NCI-H2107 treated with DMSO at 0.1 percent for 48 hours (cell line): ENCODE data around the gene NOP14.
A peak's percentile ranks its signal among the peaks of the same experiment; 100 is the strongest.
"Not testable (repeated sequence)": the region's sequence is repeated elsewhere in the genome, so short reads cannot be mapped to it uniquely, and the experiment has no call there.

Experiments used
- DNase-seq: peaks from one replicate; lab custom pipeline; 2025; ENCODE audit not compliant: unreplicated experiment; lab: John Stamatoyannopoulos, UW

Gene NOP14

DNA sequence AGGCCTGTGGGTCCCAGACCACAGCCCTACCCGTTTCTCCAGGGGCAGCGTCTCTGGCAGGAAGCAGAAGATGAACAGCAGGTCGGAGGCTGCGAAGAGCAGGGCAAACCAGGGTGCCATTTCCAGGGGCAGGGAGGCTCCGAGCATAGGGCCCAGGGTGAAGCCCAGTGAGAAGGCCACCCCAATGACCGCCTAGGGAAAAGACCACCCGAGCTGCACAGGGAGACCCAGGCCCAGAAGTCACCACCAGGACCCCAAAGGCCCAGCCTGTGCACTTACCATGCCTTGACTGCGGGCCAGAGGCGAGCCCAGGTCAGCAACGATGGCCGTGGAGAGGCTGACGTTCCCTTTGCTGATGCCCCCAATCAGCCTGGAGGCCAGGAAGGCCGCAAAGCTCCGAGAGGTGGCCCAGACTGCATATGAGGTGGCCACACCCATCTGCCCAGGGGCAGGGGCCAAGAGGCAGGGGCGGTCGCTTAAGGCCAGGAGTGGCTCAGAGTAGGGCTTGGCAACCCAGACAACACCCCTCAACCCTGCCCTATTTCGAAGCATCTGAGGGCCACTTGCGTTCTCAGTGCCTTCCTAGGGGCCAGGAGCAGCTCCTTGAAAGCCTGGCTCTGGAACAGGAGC lies 30.8 kb downstream of the NOP14 start:
- no peak for DNase-seq

DNA sequence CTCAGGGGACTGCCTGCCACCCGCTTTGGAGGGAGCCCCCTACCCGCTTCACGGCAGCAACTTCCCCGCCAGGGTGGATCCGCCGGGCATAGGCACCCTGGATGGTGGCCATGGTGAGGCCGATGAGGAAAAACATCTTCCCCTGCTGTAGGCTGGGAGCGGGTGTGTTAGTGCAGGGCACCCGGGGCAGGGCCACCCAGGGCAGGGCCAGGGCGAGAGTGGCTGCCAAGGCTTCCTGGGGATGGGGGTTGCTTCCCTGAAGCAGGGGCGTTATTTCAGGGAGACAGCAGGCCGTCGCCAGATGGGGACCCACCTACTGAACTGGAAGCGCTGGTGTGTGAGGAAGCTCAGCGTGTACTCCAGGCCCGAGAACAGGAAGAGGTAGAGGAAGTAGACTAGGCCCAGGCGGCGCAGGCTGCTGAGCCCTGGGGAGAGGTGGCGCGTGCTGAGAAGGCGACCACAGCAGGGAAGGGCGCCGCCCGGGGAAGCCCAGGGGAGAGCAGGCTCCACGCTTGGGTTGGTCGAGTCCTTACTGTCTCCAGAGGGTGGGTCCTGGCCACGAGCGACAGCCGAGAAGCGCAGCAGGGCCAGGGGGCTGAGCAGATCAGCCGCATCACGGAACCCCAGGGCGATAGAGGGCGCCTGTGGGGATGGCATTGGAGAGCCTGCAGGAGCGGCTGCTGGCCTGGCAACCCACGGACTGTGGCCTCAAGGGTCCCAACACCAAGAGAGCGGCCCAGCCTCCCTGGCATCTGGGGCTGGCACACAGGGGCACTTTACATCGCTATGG lies 31.5 kb downstream of the NOP14 start:
- DNase-seq, result no peak

- peak; percentile 48 for DNase-seq
Observed at GRCh38 chr4:2930758-2931511, 32.3 kb downstream of the NOP14 start.

- DNase-seq, result peak; percentile 48
Observed at GRCh38 chr4:2930135-2930757, 33.0 kb downstream of the NOP14 start.

GRCh38 chr4:2929469-2929868 lies 33.7 kb downstream of the NOP14 start:
- DNase-seq, result no peak

DNA sequence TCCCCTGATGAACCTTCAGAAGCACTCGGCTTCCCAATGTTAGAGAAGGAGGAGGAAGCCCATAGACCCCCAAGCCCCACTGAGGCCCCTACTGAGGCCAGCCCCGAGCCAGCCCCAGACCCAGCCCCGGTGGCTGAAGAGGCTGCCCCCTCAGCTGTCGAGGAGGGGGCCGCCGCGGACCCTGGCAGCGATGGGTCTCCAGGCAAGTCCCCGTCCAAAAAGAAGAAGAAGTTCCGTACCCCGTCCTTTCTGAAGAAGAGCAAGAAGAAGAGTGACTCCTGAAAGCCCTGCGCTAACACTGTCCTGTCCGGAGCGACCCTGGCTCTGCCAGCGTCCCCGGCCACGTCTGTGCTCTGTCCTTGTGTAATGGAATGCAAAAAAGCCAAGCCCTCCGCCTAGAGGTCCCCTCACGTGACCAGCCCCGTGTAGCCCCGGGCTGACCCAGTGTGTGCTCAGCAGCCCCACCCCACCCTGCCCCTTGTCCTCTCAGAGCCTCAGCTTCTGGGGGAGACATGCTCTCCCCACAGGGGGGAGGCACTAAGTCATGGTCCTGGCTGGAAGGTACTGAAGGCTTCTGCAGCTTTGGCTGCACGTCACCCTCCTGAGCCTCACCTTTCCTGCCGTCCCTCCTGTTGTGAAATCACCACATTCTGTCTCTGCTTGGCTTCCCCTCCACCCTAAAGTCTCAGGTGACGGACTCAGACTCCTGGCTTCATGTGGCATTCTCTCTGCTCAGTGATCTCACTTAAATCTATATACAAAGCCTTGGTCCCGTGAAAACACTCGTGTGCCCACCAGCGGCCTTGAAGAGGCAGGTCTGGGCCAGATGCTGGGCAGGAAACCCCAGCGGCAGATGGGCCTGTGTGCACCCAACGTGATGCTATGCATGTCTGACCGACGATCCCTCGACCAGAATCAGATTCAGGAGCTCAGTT lies 34.7 kb downstream of the NOP14 start:
- DNase-seq, result no peak

GRCh38 chr4:2927696-2928075 lies 35.5 kb downstream of the NOP14 start:
- DNase-seq, result no peak

GRCh38 chr4:2927016-2927695 lies 36.0 kb downstream of the NOP14 start:
- DNase-seq, result no peak

DNA sequence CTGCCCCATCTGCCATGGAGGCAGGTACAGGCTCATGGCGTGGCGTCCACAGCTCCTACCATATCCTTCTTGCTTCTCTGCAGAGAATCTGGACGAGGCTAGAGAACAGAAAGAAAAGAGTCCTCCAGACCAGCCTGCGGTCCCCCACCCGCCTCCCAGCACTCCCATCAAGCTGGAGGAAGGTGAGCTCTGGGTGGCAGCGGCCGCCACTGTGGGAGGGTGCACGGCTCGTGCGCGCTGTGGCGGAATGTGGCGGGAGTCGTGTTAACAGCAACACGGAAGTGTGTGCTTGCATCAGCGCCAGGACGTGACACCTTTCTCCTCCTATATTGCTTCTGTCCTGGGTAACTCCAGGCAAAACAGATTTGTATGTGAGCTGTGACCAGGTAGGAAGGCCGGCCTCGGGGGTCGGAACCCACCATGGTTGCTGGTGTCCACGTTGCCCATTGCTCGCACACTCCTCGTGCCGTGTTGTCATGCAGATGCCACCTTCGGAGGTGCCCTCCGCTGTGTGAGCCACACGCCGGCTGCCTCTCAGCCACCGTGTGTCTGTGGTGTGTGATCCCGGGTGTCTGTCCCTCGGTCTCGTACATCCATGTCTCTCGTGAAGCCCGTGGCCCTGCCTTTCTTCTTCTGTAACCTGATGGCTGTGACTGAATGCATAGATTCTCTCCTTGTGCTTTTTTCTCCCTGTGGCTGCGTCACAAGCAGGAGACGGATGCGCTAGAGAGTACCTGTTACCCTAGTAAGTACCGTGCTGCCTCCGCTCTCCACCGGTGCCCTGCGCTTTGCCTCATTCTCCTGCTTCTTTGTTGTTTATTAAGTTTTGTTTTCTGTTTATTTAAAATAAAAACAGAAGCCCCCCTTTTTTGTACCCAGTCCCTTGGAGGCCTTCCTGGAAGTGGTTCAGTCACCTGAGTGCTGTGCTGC lies 37.0 kb downstream of the NOP14 start:
- no peak for DNase-seq

GRCh38 chr4:2925496-2925895 lies 37.7 kb downstream of the NOP14 start:
- DNase-seq, result no peak

GRCh38 chr4:2924765-2925301 lies 38.4 kb downstream of the NOP14 start:
- DNase-seq, result no peak

DNA sequence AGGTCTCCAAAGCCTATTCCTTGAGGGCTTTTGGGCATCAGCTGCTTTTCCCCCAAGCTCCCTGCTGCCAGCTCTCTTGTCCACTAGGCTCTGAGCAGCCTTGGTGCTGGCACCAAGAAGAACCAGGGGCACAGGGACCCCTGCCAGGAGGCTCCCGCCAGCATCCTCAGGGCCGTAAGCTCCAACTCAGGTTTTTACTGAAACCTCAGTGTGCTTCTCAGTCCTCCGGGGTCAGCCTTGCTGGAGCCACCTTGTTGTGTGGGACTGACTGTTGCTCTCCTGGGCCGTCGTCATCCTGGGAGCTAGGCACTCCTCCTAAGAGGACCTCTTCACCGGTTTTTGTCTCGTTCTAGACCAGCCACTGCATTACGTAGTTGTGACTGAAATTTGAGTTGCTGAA lies 38.9 kb downstream of the NOP14 start:
- DNase-seq, result no peak

GRCh38 chr4:2923668-2924173 lies 39.5 kb downstream of the NOP14 start:
- no peak for DNase-seq

DNA sequence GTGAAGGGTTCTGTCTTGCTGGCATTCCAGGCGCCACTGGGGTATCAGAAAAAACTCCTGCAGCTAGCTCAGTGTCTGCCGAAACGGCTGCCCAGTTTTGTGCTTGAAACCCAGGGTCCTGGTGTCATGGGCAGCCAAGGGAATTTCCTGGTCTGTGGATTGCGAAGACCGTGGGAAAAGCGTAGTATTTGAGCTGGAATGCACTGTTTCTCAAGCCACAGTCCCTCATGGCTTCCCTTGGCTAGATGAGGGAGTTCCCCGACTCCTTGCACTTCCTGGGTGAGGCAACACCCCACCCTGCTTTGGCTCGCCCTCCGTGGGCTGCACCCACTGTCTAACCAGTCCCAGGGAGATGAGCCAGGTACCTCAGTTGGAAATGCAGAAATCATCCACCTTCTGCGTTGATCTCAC lies 40.1 kb downstream of the NOP14 start:
- no peak for DNase-seq

DNA sequence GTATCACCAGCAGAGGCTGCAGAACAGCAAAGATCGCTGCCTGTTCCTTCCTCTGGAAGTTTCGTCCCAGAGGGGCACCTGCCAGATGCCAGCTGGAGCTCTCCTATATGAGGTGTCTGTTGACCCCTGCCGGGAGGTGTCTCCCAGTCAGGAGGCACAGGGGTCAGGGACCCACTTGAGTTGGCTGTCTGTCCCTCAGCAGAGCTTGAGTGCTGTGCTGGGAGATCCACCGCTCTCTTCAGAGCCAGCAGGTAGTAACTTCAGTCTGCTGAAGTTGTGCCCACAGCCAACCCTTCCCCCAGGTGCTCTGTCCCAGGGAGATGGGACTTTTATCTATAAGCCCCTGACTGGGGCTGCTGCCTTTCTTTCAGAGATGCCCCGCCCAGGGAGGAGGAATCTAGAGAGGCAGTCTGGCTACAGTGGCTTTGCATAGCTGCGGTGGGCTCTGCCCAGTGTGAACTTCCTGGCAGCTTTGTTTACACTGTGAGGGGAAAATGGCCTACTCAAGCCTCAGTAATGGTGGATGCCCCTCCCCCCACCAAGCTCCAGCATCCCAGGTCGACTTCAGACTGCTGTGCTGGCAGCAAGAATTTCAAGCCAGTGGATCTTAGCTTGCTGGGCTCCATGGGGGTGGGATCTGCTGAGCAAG lies 40.6 kb downstream of the NOP14 start:
- not testable (repeated sequence) for DNase-seq

DNA sequence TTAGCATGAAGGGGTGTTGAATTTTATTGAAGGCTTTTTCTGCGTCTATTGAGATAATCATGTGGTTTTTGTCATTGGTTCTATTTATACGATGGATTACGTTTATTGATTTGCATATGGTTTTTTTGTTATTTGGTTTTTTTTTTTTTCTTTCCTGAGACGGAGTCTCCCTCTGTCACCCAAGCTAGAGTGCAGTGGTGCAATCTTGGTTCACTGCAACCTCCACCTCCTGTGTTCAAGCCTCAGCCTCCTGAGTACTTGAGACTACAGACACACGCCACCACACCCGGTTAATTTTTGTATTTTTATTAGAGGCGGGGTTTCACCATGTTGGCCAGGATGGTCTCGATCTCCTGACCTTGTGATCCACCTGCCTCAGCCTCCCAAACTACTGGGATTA lies 44.5 kb downstream of the NOP14 start:
- DNase-seq, result not testable (repeated sequence)

- DNase-seq, result not testable (repeated sequence)
Observed at GRCh38 chr4:2918300-2918699, 44.9 kb downstream of the NOP14 start.

DNA sequence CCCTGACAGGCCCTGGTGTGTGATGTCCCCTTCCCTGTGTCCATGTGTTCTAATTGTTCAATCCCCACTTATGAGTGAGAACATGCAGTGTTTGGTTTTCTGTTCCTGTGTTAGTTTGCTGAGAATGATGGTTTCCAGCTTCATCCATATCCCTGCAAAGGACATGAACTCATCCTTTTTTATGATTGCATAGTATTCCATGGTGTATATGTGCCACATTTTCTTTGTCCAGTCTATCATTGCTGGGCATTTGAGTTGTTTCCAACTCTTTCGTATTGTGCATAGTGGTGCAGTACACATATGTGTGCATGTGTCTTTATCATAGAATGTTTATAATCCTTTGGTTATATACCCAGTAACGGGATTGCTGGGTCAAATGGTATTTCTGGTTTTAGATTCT lies 46.5 kb downstream of the NOP14 start:
- DNase-seq, result not testable (repeated sequence)
